ENCODE data around the gene GCG.

GCG gene

GRCh38 chr2:162175714-162176113 is 23.7 kb upstream of the GCG start:
- H3K4me1 ChIP-seq (ENCODE audit: control insufficient read depth, insufficient read depth, low read length), result no peaks in the 10 kb centered on the region
- no peak overlapping the region for H3K4me3 ChIP-seq (ENCODE audit: low read length)
- H3K36me3 ChIP-seq (ENCODE audit: control insufficient read depth, insufficient read depth, low read length), result no peaks in the 10 kb centered on the region
- no peak overlapping the region for H3K9ac ChIP-seq (ENCODE audit: low read length)
- H3K27me3 ChIP-seq (ENCODE audit: control insufficient read depth, insufficient read depth, low read length), result no peaks in the 10 kb centered on the region
- H3K9me3 ChIP-seq (ENCODE audit: control insufficient read depth, low read length), result no peaks in the 10 kb centered on the region

DNA sequence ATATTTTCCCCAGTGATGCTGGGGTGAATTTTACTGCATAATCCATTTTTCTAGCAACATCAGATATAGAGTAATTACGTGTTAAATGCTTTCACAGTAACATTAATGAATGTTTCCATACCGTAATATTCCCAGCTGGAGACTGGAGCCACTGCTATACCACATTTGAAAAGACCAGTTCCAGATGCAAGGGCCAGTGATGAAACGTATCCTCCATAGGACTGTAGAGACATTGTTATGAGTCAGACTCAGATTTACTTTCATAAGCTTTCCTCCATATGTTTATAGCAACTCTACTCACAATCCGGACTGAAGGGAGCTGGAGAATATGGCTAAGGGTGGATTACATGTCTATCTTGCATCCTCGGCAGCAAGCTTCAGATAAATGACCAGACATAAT is 22.7 kb upstream of the GCG start:
- Histone ChIP-seq H3K9me3 (ENCODE audit: control insufficient read depth, low read length) (no peaks in the 10 kb centered on the region), H3K4me3 (ENCODE audit: low read length) (no peak overlapping the region), H3K9ac (ENCODE audit: low read length) (no peak overlapping the region)

DNA sequence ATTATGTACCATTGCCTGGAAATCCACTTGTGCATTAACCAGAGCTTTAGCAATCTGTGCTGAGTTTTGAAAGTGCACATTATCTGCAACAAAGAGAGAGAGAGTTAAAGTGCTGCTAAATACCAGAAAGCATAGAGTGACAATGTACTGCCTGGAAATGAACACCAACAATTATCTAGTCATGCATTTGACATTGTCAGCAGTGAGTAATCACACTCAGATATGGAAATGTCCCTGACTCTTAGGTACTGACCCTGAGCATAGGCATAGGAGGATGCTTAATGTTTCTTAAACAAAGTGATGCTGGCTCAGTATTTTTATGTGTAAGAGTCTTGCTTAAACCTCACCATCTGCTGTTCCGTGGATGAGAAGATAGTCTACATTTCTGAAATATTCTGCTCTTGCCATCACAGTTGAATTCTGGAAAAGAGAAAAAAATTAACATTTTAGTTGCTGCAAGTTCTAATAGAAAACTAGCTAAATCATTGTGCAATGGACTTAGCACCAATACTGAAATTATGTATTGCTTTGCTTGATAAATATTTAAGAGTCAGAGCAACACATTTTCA is 20.8 kb upstream of the GCG start:
- Histone ChIP-seq H3K27me3 (ENCODE audit: control insufficient read depth, insufficient read depth, low read length) (no peaks in the 10 kb centered on the region), H3K4me3 (ENCODE audit: low read length) (no peak overlapping the region), H3K9ac (ENCODE audit: low read length) (no peak overlapping the region), H3K36me3 (ENCODE audit: control insufficient read depth, insufficient read depth, low read length) (no peaks in the 10 kb centered on the region), H3K4me1 (ENCODE audit: control insufficient read depth, insufficient read depth, low read length) (no peaks in the 10 kb centered on the region), H3K9me3 (ENCODE audit: control insufficient read depth, low read length) (no peaks in the 10 kb centered on the region)

More for the DNA sequence above, 22.7 kb upstream of the GCG start:
- H3K4me1 ChIP-seq (ENCODE audit: control insufficient read depth, insufficient read depth, low read length), result no peaks in the 10 kb centered on the region
- H3K27me3 ChIP-seq (ENCODE audit: control insufficient read depth, insufficient read depth, low read length), result no peaks in the 10 kb centered on the region
- H3K36me3 ChIP-seq (ENCODE audit: control insufficient read depth, insufficient read depth, low read length), result no peaks in the 10 kb centered on the region

- H3K9ac ChIP-seq (ENCODE audit: low read length), result no peak overlapping the region
- H3K36me3 ChIP-seq (ENCODE audit: control insufficient read depth, insufficient read depth, low read length), result no peaks in the 10 kb centered on the region
- H3K4me3 ChIP-seq (ENCODE audit: low read length), result no peak overlapping the region
- no peaks in the 10 kb centered on the region for H3K9me3 ChIP-seq (ENCODE audit: control insufficient read depth, low read length)
- no peaks in the 10 kb centered on the region for H3K4me1 ChIP-seq (ENCODE audit: control insufficient read depth, insufficient read depth, low read length)
- no peaks in the 10 kb centered on the region for H3K27me3 ChIP-seq (ENCODE audit: control insufficient read depth, insufficient read depth, low read length)
Observed at GRCh38 chr2:162166745-162167144, 14.7 kb upstream of the GCG start.

GRCh38 chr2:162166174-162166573 is 14.1 kb upstream of the GCG start:
- no peak overlapping the region for H3K9ac ChIP-seq (ENCODE audit: low read length)
- H3K27me3 ChIP-seq (ENCODE audit: control insufficient read depth, insufficient read depth, low read length), result no peaks in the 10 kb centered on the region
- H3K4me3 ChIP-seq (ENCODE audit: low read length), result no peak overlapping the region
- H3K9me3 ChIP-seq (ENCODE audit: control insufficient read depth, low read length), result no peaks in the 10 kb centered on the region
- H3K4me1 ChIP-seq (ENCODE audit: control insufficient read depth, insufficient read depth, low read length), result no peaks in the 10 kb centered on the region
- H3K36me3 ChIP-seq (ENCODE audit: control insufficient read depth, insufficient read depth, low read length), result no peaks in the 10 kb centered on the region

DNA sequence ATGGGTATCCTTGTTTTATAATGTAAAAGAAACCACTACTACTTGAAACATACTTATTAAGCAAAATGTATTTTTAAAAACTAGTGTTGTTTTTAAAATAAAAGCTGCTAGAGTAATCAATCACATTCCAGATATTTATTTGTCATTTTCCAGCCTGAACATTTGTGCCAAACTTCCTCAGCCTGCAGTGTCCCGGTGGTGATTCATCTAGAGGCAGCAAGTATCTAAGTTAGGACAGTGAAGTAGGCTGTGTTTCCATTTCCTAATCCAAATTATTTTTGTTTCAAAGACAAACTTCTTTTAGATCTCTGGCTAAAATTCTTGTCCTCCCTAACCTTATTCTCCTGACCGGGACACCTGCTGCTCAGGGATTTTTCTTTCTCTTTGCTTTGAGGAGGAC is 12.8 kb upstream of the GCG start:
- no peaks in the 10 kb centered on the region for H3K4me1 ChIP-seq (ENCODE audit: control insufficient read depth, insufficient read depth, low read length)
- H3K27me3 ChIP-seq (ENCODE audit: control insufficient read depth, insufficient read depth, low read length), result no peaks in the 10 kb centered on the region
- no peak overlapping the region for H3K9ac ChIP-seq (ENCODE audit: low read length)
- H3K9me3 ChIP-seq (ENCODE audit: control insufficient read depth, low read length), result no peaks in the 10 kb centered on the region
- H3K4me3 ChIP-seq (ENCODE audit: low read length), result no peak overlapping the region
- no peaks in the 10 kb centered on the region for H3K36me3 ChIP-seq (ENCODE audit: control insufficient read depth, insufficient read depth, low read length)

DNA sequence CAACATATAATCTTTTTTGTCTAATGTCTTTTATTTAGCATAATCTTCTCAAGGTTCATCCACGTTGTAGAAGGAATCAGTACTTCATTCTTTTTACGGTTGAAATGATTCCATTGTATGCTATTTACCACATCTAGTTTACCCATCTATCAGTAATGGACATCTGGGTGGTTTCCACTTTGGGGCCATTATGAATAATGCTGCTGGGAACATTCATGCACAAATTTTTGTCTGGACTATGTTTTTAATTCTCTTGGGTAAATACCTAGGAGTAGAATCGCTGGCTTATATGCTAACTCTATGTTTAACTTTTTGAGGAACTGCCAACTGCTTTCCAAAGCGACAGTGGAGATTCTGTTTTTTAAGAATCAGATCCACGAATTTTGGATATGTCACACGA is 7.4 kb upstream of the GCG start:
- H3K36me3 ChIP-seq (ENCODE audit: control insufficient read depth, insufficient read depth, low read length), result no peaks in the 10 kb centered on the region
- H3K27me3 ChIP-seq (ENCODE audit: control insufficient read depth, insufficient read depth, low read length), result no peaks in the 10 kb centered on the region
- H3K9ac ChIP-seq (ENCODE audit: low read length), result no peak overlapping the region
- H3K4me3 ChIP-seq (ENCODE audit: low read length), result no peak overlapping the region
- H3K4me1 ChIP-seq (ENCODE audit: control insufficient read depth, insufficient read depth, low read length), result no peaks in the 10 kb centered on the region
- no peaks in the 10 kb centered on the region for H3K9me3 ChIP-seq (ENCODE audit: control insufficient read depth, low read length)

- Histone ChIP-seq H3K9ac (ENCODE audit: low read length) (no peak overlapping the region), H3K27me3 (ENCODE audit: control insufficient read depth, insufficient read depth, low read length) (no peaks in the 10 kb centered on the region), H3K9me3 (ENCODE audit: control insufficient read depth, low read length) (no peaks in the 10 kb centered on the region), H3K4me3 (ENCODE audit: low read length) (no peak overlapping the region), H3K4me1 (ENCODE audit: control insufficient read depth, insufficient read depth, low read length) (no peaks in the 10 kb centered on the region), H3K36me3 (ENCODE audit: control insufficient read depth, insufficient read depth, low read length) (no peaks in the 10 kb centered on the region)
Observed at GRCh38 chr2:162156149-162156548, 4.1 kb upstream of the GCG start.

DNA sequence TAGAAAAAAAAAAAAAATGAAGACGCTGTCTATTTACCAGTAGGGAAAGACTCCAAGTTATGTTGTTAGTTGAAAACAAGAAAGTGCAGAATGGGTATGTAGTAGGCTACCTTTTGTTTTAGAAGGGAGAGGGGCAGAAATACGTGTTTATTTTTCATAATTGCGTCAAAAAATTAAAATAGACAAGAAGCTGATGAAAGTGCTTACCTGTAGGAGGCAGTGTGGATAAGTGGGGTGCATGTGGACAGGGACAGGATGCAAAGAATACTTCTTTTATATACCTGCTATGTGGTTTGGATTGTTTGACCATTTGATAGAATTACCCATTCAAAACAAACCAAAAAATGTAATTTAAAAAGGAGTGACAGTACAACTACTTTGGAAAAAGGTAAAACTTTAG is 3.0 kb upstream of the GCG start:
- no peak overlapping the region for H3K9ac ChIP-seq (ENCODE audit: low read length)
- no peaks in the 10 kb centered on the region for H3K4me1 ChIP-seq (ENCODE audit: control insufficient read depth, insufficient read depth, low read length)
- no peaks in the 10 kb centered on the region for H3K27me3 ChIP-seq (ENCODE audit: control insufficient read depth, insufficient read depth, low read length)
- H3K36me3 ChIP-seq (ENCODE audit: control insufficient read depth, insufficient read depth, low read length), result no peaks in the 10 kb centered on the region
- no peaks in the 10 kb centered on the region for H3K9me3 ChIP-seq (ENCODE audit: control insufficient read depth, low read length)
- no peak overlapping the region for H3K4me3 ChIP-seq (ENCODE audit: low read length)

GRCh38 chr2:162153608-162154224 is 1.7 kb upstream of the GCG start:
- Histone ChIP-seq H3K9me3 (ENCODE audit: control insufficient read depth, low read length) (no peaks in the 10 kb centered on the region), H3K9ac (ENCODE audit: low read length) (no peak overlapping the region), H3K36me3 (ENCODE audit: control insufficient read depth, insufficient read depth, low read length) (no peaks in the 10 kb centered on the region), H3K4me3 (ENCODE audit: low read length) (no peak overlapping the region), H3K27me3 (ENCODE audit: control insufficient read depth, insufficient read depth, low read length) (no peaks in the 10 kb centered on the region), H3K4me1 (ENCODE audit: control insufficient read depth, insufficient read depth, low read length) (no peaks in the 10 kb centered on the region)

- Histone ChIP-seq H3K27me3 (ENCODE audit: control insufficient read depth, insufficient read depth, low read length) (no peaks in the 10 kb centered on the region), H3K9ac (ENCODE audit: low read length) (no peak overlapping the region), H3K36me3 (ENCODE audit: control insufficient read depth, insufficient read depth, low read length) (no peaks in the 10 kb centered on the region), H3K4me1 (ENCODE audit: control insufficient read depth, insufficient read depth, low read length) (no peaks in the 10 kb centered on the region), H3K9me3 (ENCODE audit: control insufficient read depth, low read length) (no peaks in the 10 kb centered on the region), H3K4me3 (ENCODE audit: low read length) (no peak overlapping the region)
Observed at GRCh38 chr2:162149940-162150339, 2.1 kb downstream of the GCG start.

DNA sequence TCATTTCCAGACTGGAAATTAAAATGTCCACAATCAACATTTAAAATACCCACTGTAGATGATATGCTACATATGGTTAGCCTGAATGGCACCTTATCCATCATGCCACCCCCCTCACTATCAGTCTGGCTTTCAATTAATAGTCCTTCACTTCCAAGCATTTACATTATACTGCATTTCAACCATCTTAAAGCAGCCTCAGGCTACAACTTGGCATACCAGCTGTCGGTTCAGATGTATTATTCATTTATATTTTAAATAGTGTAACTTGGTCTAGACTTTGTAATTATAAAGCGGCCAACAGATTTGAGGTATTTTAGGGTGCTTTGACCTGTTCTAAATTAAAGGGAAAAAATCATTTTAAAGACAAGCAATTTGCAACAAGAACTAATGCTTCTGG is 2.6 kb downstream of the GCG start:
- H3K9me3 ChIP-seq (ENCODE audit: control insufficient read depth, low read length), result no peaks in the 10 kb centered on the region
- H3K27me3 ChIP-seq (ENCODE audit: control insufficient read depth, insufficient read depth, low read length), result no peaks in the 10 kb centered on the region
- H3K9ac ChIP-seq (ENCODE audit: low read length), result no peak overlapping the region
- no peaks in the 10 kb centered on the region for H3K36me3 ChIP-seq (ENCODE audit: control insufficient read depth, insufficient read depth, low read length)
- H3K4me3 ChIP-seq (ENCODE audit: low read length), result no peak overlapping the region
- H3K4me1 ChIP-seq (ENCODE audit: control insufficient read depth, insufficient read depth, low read length), result no peaks in the 10 kb centered on the region

- Histone ChIP-seq H3K4me1 (ENCODE audit: control insufficient read depth, insufficient read depth, low read length) (no peaks in the 10 kb centered on the region), H3K36me3 (ENCODE audit: control insufficient read depth, insufficient read depth, low read length) (no peaks in the 10 kb centered on the region), H3K9me3 (ENCODE audit: control insufficient read depth, low read length) (no peaks in the 10 kb centered on the region), H3K27me3 (ENCODE audit: control insufficient read depth, insufficient read depth, low read length) (no peaks in the 10 kb centered on the region), H3K4me3 (ENCODE audit: low read length) (no peak overlapping the region), H3K9ac (ENCODE audit: low read length) (no peak overlapping the region)
Observed at GRCh38 chr2:162148956-162149355, 3.1 kb downstream of the GCG start.
